Mesenchymal stem cell (in vitro differentiated cells and primary cell): Measurements from ENCODE around the gene FZD10.

Experiments
- DNase-seq: peaks from one replicate; pipeline ENCODE4 v3.0.0-alpha.2; 2013
- H2AFZ ChIP-seq: one replicate; pipeline ENCODE4 v1.6.1; 2013; ENCODE audit warnings: low read depth, mild to moderate bottlenecking, control low read depth, inconsistent platforms, low read length, moderate library complexity
- H2AK5ac ChIP-seq: 2 replicates; pipeline ENCODE4 v1.6.1; 2013; ENCODE audit warnings: low read length, moderate library complexity, mild to moderate bottlenecking, inconsistent platforms; ENCODE audit not compliant: severe bottlenecking
- H2BK120ac ChIP-seq: one replicate; pipeline ENCODE4 v1.6.1; 2013; ENCODE audit warnings: low read depth, mild to moderate bottlenecking, inconsistent platforms, low read length, moderate library complexity
- H2BK12ac ChIP-seq, 2 experiments: one replicate each; pipeline ENCODE4 v1.6.1; 2013; ENCODE audit warnings: inconsistent platforms in 2 of 2, low read length in 2 of 2, mild to moderate bottlenecking in 2 of 2, moderate library complexity in 2 of 2, control low read depth in 1 of 2
- H2BK15ac ChIP-seq: one replicate; pipeline ENCODE4 v1.6.1; 2013; ENCODE audit warnings: mild to moderate bottlenecking, low read depth, inconsistent platforms; ENCODE audit not compliant: poor library complexity, severe bottlenecking
- H2BK5ac ChIP-seq: 2 replicates; pipeline ENCODE4 v1.6.1; 2013; ENCODE audit warnings: low read depth, mild to moderate bottlenecking, low read length, control low read depth, inconsistent platforms; ENCODE audit not compliant: poor library complexity, severe bottlenecking
- H3K14ac ChIP-seq, 2 experiments: one replicate each; pipeline ENCODE4 v1.6.1; 2013; ENCODE audit warnings: inconsistent platforms in 2 of 2, low read length in 2 of 2, control low read depth in 1 of 2, mild to moderate bottlenecking in 1 of 2, moderate library complexity in 1 of 2
- H3K18ac ChIP-seq, 2 experiments: one replicate each; pipeline ENCODE4 v1.6.1; 2013; ENCODE audit warnings: inconsistent platforms in 2 of 2, low read length in 2 of 2, control low read depth in 1 of 2, low read depth in 1 of 2, mild to moderate bottlenecking in 1 of 2
- H3K23ac ChIP-seq, 2 experiments: one replicate each; pipeline ENCODE4 v1.6.1; 2013; ENCODE audit warnings: inconsistent platforms in 2 of 2, low read length in 2 of 2, mild to moderate bottlenecking in 2 of 2, moderate library complexity in 2 of 2, control low read depth in 1 of 2
- H3K27ac ChIP-seq: 2 replicates; pipeline ENCODE4 v1.5.1; 2013; ENCODE audit warnings: mild to moderate bottlenecking, moderate library complexity, low read length, control low read depth, inconsistent platforms; ENCODE audit not compliant: poor library complexity, severe bottlenecking
- H3K27me3 ChIP-seq, 2 experiments: 2 replicates each; pipeline versions ENCODE4 v1.6.1 to v1.7.0; 2013; ENCODE audit warnings: low read length in 2 of 2, mild to moderate bottlenecking in 2 of 2, moderate library complexity in 2 of 2, control low read depth in 1 of 2, inconsistent platforms in 1 of 2; ENCODE audit not compliant: control insufficient read depth in 1 of 2, insufficient read depth in 1 of 2
- H3K36me3 ChIP-seq, 2 experiments: 2 replicates each; pipeline versions ENCODE4 v1.6.1 to v1.7.0; 2013; ENCODE audit warnings: low read length in 2 of 2, control low read depth in 1 of 2, inconsistent platforms in 1 of 2, low read depth in 1 of 2, mild to moderate bottlenecking in 1 of 2; ENCODE audit not compliant: insufficient read depth in 2 of 2, control insufficient read depth in 1 of 2
- H3K4ac ChIP-seq, 2 experiments: one replicate each; pipeline ENCODE4 v1.6.1; 2013; ENCODE audit warnings: inconsistent platforms in 2 of 2, low read length in 2 of 2, mild to moderate bottlenecking in 2 of 2, moderate library complexity in 2 of 2, control low read depth in 1 of 2, low read depth in 1 of 2
- H3K4me1 ChIP-seq: 2 replicates; pipeline ENCODE4 v1.6.1; 2013; ENCODE audit warnings: low read depth, low read length, control low read depth; ENCODE audit not compliant: control insufficient read depth, insufficient read depth
- H3K4me2 ChIP-seq: 2 replicates; pipeline ENCODE4 v1.6.1; 2013; ENCODE audit warnings: low read length, mild to moderate bottlenecking, inconsistent platforms; ENCODE audit not compliant: poor library complexity, severe bottlenecking
- H3K4me3 ChIP-seq, 2 experiments: 2 replicates each; pipeline versions ENCODE4 v1.5.1 to v1.7.0; 2013; ENCODE audit warnings: low read length in 2 of 2, mild to moderate bottlenecking in 2 of 2, control low read depth in 1 of 2, low read depth in 1 of 2; ENCODE audit not compliant: insufficient read depth in 1 of 2
- H3K79me1 ChIP-seq: replicated peaks from 2 replicates; pipeline ENCODE4 v1.6.1; 2013; ENCODE audit warnings: mild to moderate bottlenecking, control low read depth, low read length, inconsistent platforms; ENCODE audit not compliant: poor library complexity, severe bottlenecking
- H3K9ac ChIP-seq: 2 replicates; pipeline ENCODE4 v1.7.0; 2013; ENCODE audit warnings: mild to moderate bottlenecking, low read length, moderate library complexity
- H3K9me3 ChIP-seq: 2 replicates; pipeline ENCODE4 v1.7.0; 2013; ENCODE audit warnings: mild to moderate bottlenecking, low read length; ENCODE audit not compliant: control insufficient read depth
- H4K8ac ChIP-seq: one replicate; pipeline ENCODE4 v1.6.1; 2013; ENCODE audit warnings: inconsistent platforms, mild to moderate bottlenecking, low read length, moderate library complexity
- H4K91ac ChIP-seq: one replicate; pipeline ENCODE4 v1.6.1; 2013; ENCODE audit warnings: mild to moderate bottlenecking, low read length, inconsistent platforms
- WGBS: methylation state at CpG from one replicate; pipeline ENCODE4 v1.1.7; 2013; ENCODE audit warnings: mixed read lengths; 5-methylcytosine and 5-hydroxymethylcytosine counted together

The FZD10 gene

DNA sequence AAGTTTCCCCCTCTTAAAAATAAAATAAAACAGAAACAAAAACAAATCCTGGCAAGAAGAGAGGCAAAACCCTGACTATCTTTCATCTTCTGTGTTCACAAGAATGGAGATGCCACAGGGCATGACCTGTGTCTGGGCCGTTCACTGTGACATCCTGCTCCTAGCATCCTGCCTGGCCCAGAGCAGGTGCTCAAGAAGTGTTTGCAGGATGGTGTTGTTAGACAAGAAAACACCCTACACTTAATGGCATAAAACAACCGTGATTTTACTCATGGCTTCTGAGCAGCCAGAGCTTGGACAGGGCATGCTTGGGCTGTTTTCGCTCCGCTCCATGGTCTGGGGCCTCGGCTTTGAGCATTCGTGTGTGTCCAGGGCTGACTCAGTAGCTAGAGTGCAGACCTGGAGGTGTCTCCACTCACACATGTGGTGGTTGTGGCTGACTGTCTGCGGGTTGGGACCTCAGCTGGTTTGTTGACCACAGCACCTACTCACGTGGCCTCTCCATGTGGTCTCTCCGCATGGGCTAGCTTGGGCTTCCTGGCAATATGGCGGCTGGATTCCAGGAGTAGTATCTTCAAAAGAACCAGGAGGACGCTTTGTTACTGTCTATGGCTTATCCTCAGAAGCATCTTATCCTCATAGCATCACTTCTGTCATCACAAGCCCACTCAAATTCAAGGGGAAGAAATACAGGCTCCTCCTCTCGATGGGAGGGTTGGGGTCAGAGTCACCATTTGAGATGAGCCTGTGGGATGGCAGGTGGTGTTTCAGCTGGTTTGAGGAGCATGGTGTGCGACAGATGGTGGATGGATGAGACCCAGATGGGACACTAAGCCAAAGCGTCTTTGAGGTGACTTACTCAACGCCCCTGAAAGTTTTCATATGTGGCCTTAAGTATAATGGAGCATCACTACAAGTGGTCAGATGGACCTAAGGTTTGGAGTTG lies 33.2 kb upstream of the FZD10 start:
- 82% methylated on average over 15 of the region's 15 CpGs for WGBS
- no peaks in the 10 kb centered on the region for H3K79me1 ChIP-seq
- no peak overlapping the region for H4K91ac ChIP-seq
- no peak overlapping the region for H2BK120ac ChIP-seq
- H2AK5ac ChIP-seq: no peak overlapping the region
- no peak overlapping the region for H3K27ac ChIP-seq
- H2BK15ac ChIP-seq: no peak overlapping the region
- no peak overlapping the region for H3K23ac ChIP-seq
- H3K27me3 ChIP-seq: peaks cover 0 to 15% of the 10 kb centered on the region in 2 experiments
- H3K14ac ChIP-seq: no peak overlapping the region
- H2AFZ ChIP-seq: no peak overlapping the region
- peak overlapping the region; percentile 34 for H3K9ac ChIP-seq
- H2BK5ac ChIP-seq: no peak overlapping the region
- H3K4ac ChIP-seq: no peak overlapping the region
- no peaks in the 10 kb centered on the region for H3K4me1 ChIP-seq
- no peaks in the 10 kb centered on the region for H3K36me3 ChIP-seq
- no peak overlapping the region for H4K8ac ChIP-seq
- no peak overlapping the region for H3K4me2 ChIP-seq
- H3K9me3 ChIP-seq: no peaks in the 10 kb centered on the region
- no peak for DNase-seq
- H3K4me3 ChIP-seq: peak overlapping the region in 1 of 2 experiments; percentile 16
- no peak overlapping the region for H2BK12ac ChIP-seq
- no peak overlapping the region for H3K18ac ChIP-seq

DNA sequence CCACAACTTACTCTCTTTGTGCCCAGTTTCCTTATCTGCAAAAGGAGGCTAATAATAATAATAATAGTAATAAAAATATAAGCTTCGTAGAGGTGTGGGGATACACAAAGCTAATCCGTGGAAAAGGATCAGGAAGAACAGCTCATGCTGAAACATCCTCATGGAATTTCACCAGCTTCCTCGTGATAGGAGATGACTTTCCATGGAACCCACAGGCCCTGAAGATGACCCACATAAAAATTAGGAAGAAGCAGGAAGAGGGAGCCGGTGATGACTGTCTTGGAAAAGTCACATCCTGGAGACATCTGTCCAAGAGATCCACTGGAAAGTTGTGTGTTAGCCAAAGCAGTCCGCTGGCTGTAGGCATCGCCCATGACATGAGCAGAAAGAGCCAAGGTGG lies 31.9 kb upstream of the FZD10 start:
- Histone ChIP-seq H3K27ac (no peak overlapping the region), H4K91ac (no peak overlapping the region), H3K23ac (no peak overlapping the region), H3K36me3 (no peaks in the 10 kb centered on the region), H3K14ac (no peak overlapping the region), H3K27me3 (peaks cover 0 to 17% of the 10 kb centered on the region in 2 experiments), H3K9me3 (no peaks in the 10 kb centered on the region), H3K4ac (no peak overlapping the region), H3K4me3 (no peak overlapping the region), H3K79me1 (no peaks in the 10 kb centered on the region), H2BK15ac (no peak overlapping the region), H2BK12ac (no peak overlapping the region), H2BK5ac (no peak overlapping the region), H3K18ac (no peak overlapping the region), H3K4me2 (no peak overlapping the region), H4K8ac (no peak overlapping the region), H2AFZ (no peak overlapping the region), H3K4me1 (no peaks in the 10 kb centered on the region), H2BK120ac (no peak overlapping the region), H2AK5ac (no peak overlapping the region), H3K9ac (no peak overlapping the region)
- DNase-seq: no peak
- WGBS: 74% methylated on average over 6 of the region's 6 CpGs

DNA sequence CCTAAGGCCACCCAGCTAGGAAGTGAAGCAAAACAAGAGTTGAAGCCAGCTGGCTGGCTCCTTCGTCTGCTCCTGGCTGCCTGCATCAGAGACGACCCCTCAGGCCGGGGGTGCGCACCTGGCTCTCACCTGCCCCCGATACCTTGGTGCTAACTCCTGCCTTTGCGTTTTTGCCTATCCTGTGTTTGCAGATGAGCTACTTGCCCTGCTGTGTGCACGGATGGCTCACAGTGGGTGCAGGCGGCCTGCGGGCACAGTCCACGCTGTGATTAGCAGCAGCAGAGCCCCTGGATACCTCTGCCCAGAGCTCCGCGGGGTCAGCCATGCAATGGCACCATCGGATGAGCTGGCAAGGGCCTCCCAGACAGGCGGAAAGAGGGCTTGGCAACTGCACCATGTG lies 31.2 kb upstream of the FZD10 start:
- Histone ChIP-seq H3K27me3 (peaks cover 0 to 23% of the 10 kb centered on the region in 2 experiments), H3K4me1 (no peaks in the 10 kb centered on the region), H3K79me1 (no peaks in the 10 kb centered on the region), H2BK15ac (no peak overlapping the region), H3K18ac (no peak overlapping the region), H3K23ac (no peak overlapping the region), H2BK5ac (no peak overlapping the region), H3K14ac (no peak overlapping the region), H3K27ac (no peak overlapping the region), H2AK5ac (no peak overlapping the region), H3K4me2 (no peak overlapping the region), H3K4ac (no peak overlapping the region), H4K91ac (no peak overlapping the region), H3K4me3 (no peak overlapping the region), H2AFZ (no peak overlapping the region), H3K9me3 (no peaks in the 10 kb centered on the region), H4K8ac (no peak overlapping the region), H3K36me3 (no peaks in the 10 kb centered on the region), H2BK120ac (no peak overlapping the region), H2BK12ac (no peak overlapping the region), H3K9ac (no peak overlapping the region)
- 69% methylated on average over 14 of the region's 14 CpGs for WGBS
- DNase-seq: no peak

DNA sequence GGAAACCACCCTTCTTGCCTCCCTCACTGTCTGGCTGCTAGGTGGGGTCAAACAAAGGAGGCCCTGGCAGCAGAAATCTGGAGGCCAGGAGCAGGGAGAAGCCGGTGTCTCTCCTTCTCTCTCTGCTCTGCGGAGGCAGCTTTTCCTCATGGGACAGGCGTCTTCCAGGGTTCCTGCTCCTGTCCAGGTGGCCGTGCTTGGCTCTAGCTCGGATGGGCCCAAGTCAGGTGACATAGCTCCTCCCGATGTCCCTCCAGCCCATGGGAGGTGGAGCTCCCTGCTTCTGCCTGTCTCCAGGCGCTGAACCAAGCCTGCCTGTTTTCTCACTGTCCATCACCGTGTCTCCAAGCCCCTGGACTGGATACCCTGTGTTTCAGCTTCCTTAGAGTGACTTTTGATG lies 30.5 kb upstream of the FZD10 start:
- WGBS: 73% methylated on average over 8 of the region's 8 CpGs
- Histone ChIP-seq H3K9me3 (no peaks in the 10 kb centered on the region), H3K79me1 (no peaks in the 10 kb centered on the region), H3K4me2 (no peak overlapping the region), H4K91ac (no peak overlapping the region), H2BK5ac (no peak overlapping the region), H3K23ac (no peak overlapping the region), H3K9ac (no peak overlapping the region), H3K4me3 (no peak overlapping the region), H3K4me1 (no peaks in the 10 kb centered on the region), H4K8ac (no peak overlapping the region), H3K18ac (no peak overlapping the region), H2AFZ (no peak overlapping the region), H3K36me3 (no peaks in the 10 kb centered on the region), H3K14ac (no peak overlapping the region), H3K27me3 (peaks cover 0 to 31% of the 10 kb centered on the region in 2 experiments), H3K4ac (no peak overlapping the region), H3K27ac (no peak overlapping the region), H2BK120ac (no peak overlapping the region), H2AK5ac (no peak overlapping the region), H2BK12ac (no peak overlapping the region), H2BK15ac (no peak overlapping the region)
- DNase-seq: no peak
